Naive thymus-derived CD8-positive, alpha-beta T cell (primary cell): ENCODE measurements around the gene MOV10. TPM values are rescaled to one million over a fixed set of nuclear protein-coding genes. Genes with fewer than 3 reads are reported as not detected.

ENCODE experiments used
- ATAC-seq, 2 donors: fragments of 150-1000 bp; cut with Tn5 transposase in 1 of 2; sonication (Bioruptor Pico), chemical (Tn5 transposase) in 1 of 2; 1 replicate in 1 of 2; 2 replicates in 1 of 2; pipeline ENCODE4 v1.10.0; 2021; ENCODE audit warnings: mild to moderate bottlenecking in 2 of 2, moderate library complexity in 2 of 2
- POLR2A ChIA-PET: fragments of 350-600 bp; sonication (Branson Sonifier 250); formaldehyde crosslinking; loops from one replicate; lab custom pipeline; 2021; ENCODE audit warnings: antibody characterized with exemption; lab: Charles Lee
- DNase-seq, 10 donors: peaks; one replicate each; pipeline versions ENCODE4 v3.0.0 to v3.0.0-alpha.2; 2020 to 2022
- H3K27ac Mint-ChIP-seq, 10 donors: one replicate each; pipeline ENCODE4 v1.8.0; 2020 to 2022; ENCODE audit warnings: mild to moderate bottlenecking in 10 of 10, mixed read lengths in 10 of 10, moderate library complexity in 4 of 10, inconsistent platforms in 1 of 10
- H3K27me3 Mint-ChIP-seq, 5 donors: one replicate each; pipeline ENCODE4 v1.8.0; 2021 to 2022; ENCODE audit warnings: mixed read lengths in 5 of 5
- H3K36me3 Mint-ChIP-seq, 3 donors: one replicate each; pipeline ENCODE4 v1.8.0; 2020 to 2022; ENCODE audit warnings: mixed read lengths in 3 of 3, mild to moderate bottlenecking in 2 of 3, inconsistent platforms in 1 of 3
- H3K4me1 Mint-ChIP-seq, 4 donors: one replicate each; pipeline ENCODE4 v1.8.0; 2021 to 2022; ENCODE audit warnings: mixed read lengths in 4 of 4
- H3K4me3 Mint-ChIP-seq, 10 donors: one replicate each; pipeline ENCODE4 v1.8.0; 2020 to 2022; ENCODE audit warnings: mild to moderate bottlenecking in 10 of 10, mixed read lengths in 10 of 10, moderate library complexity in 6 of 10, inconsistent platforms in 1 of 10
- H3K9me3 Mint-ChIP-seq, 9 donors: one replicate each; pipeline ENCODE4 v1.8.0; 2020 to 2022; ENCODE audit warnings: mixed read lengths in 9 of 9, mild to moderate bottlenecking in 3 of 9, inconsistent platforms in 1 of 9, moderate library complexity in 1 of 9
- polyA plus RNA-seq, 3 donors: library from polyadenylated mRNA; unstranded; fragments of 300-500 nt; fragmentation: Illumina TruSeq; gene quantifications; one replicate each; pipeline ENCODE4 v1.2.3, GENCODE V29; 2021
- total RNA-seq, 8 experiments: library from RNA in 2 of 8; stranded (reverse) in 2 of 8; gene quantifications; one replicate each; pipeline ENCODE4 v1.2.3 and lab custom pipeline; 2021 to 2026

The MOV10 gene
- total and polyA plus RNA-seq, 5 experiments from 2014 or later, result 24.7 to 89.9 (median 40.4) TPM

- Mint-ChIP-seq H3K27me3 (no peaks in the 10 kb centered on the region), H3K4me1 (peaks cover 47 to 63% (median 56%) of the 10 kb centered on the region in 4 donors), H3K4me3 (peak overlapping the region; percentile 78 to 98 (median 84)), H3K9me3 (peaks cover 0 to 3% (median 0%) of the 10 kb centered on the region in 9 donors), H3K36me3 (peaks cover 0 to 14% (median 10%) of the 10 kb centered on the region in 3 donors), H3K27ac (peak overlapping the region; percentile 59 to 94 (median 87))
- POLR2A ChIA-PET, result interaction anchor here (0.6 to 3.9 kb wide), 9 partner anchors 14 to 57 kb away, joined by 3 to 61 read pairs (median 5); partner anchors contain the start of genes CAPZA1, PPM1J and ST7L
- ATAC-seq (no peak), DNase-seq (no peak)
Observed at GRCh38 chr1:112675728-112676381, 1.4 kb downstream of the MOV10 start.

- Mint-ChIP-seq H3K27ac (peak overlapping the region in 9 of 10 donors; percentile 7 to 88 (median 61)), H3K36me3 (peaks cover 0 to 12% (median 10%) of the 10 kb centered on the region in 3 donors), H3K27me3 (no peaks in the 10 kb centered on the region), H3K4me1 (peaks cover 45 to 63% (median 57%) of the 10 kb centered on the region in 4 donors), H3K4me3 (peak overlapping the region; percentile 78 to 98 (median 84)), H3K9me3 (peaks cover 0 to 3% (median 0%) of the 10 kb centered on the region in 9 donors)
- DNase-seq (no peak), ATAC-seq (no peak)
- POLR2A ChIA-PET, result no interaction called here
Observed at GRCh38 chr1:112676543-112676942, 2.1 kb downstream of the MOV10 start.

- Mint-ChIP-seq H3K27me3 (no peaks in the 10 kb centered on the region), H3K4me3 (no peak overlapping the region), H3K36me3 (peaks cover 0 to 12% (median 9%) of the 10 kb centered on the region in 3 donors), H3K27ac (peak overlapping the region in 3 of 10 donors; percentile 20 to 35 (median 29)), H3K4me1 (peaks cover 45 to 63% (median 58%) of the 10 kb centered on the region in 4 donors), H3K9me3 (peaks cover 0 to 3% (median 0%) of the 10 kb centered on the region in 9 donors)
- POLR2A ChIA-PET, result no interaction called here
- ATAC-seq (no peak), DNase-seq (no peak)
Observed at GRCh38 chr1:112677501-112677900, 3.0 kb downstream of the MOV10 start.

GRCh38 chr1:112678605-112679004, 4.1 kb downstream of the MOV10 start:
- peak overlapping the region in 2 of 10 donors; percentile 0 to 56 for H3K27ac Mint-ChIP-seq

GRCh38 chr1:112685913-112686312, 11.5 kb downstream of the MOV10 start:
- Mint-ChIP-seq H3K9me3 (no peaks in the 10 kb centered on the region), H3K27me3 (no peaks in the 10 kb centered on the region), H3K4me1 (peaks cover 6 to 30% (median 19%) of the 10 kb centered on the region in 4 donors), H3K36me3 (peaks cover 0 to 46% (median 10%) of the 10 kb centered on the region in 3 donors), H3K4me3 (no peak overlapping the region), H3K27ac (no peak overlapping the region)
- POLR2A ChIA-PET, result interaction anchor here (1.4 kb wide), 1 partner anchor 11 kb away, joined by 3 read pairs; the partner anchor contains the start of gene MOV10
- DNase-seq (no peak), ATAC-seq (no peak)

More at GRCh38 chr1:112678605-112679004, 4.1 kb downstream of the MOV10 start:
- ATAC-seq (no peak), DNase-seq (no peak)
- Mint-ChIP-seq H3K36me3 (peaks cover 0 to 14% (median 12%) of the 10 kb centered on the region in 3 donors), H3K27me3 (no peaks in the 10 kb centered on the region), H3K9me3 (peaks cover 0 to 3% (median 0%) of the 10 kb centered on the region in 9 donors), H3K4me1 (peaks cover 40 to 63% (median 51%) of the 10 kb centered on the region in 4 donors), H3K4me3 (peak overlapping the region in 1 of 10 donors; percentile 8)
- POLR2A ChIA-PET, result no interaction called here

- Mint-ChIP-seq H3K27me3 (no peaks in the 10 kb centered on the region), H3K27ac (peak overlapping the region in 3 of 10 donors; percentile 43 to 48 (median 43)), H3K9me3 (no peaks in the 10 kb centered on the region), H3K4me3 (no peak overlapping the region), H3K36me3 (peaks cover 0 to 48% (median 7%) of the 10 kb centered on the region in 3 donors), H3K4me1 (peaks cover 6 to 30% (median 19%) of the 10 kb centered on the region in 4 donors)
- no peak for DNase-seq
- no peak for ATAC-seq
- POLR2A ChIA-PET, result interaction anchor here (1.4 kb wide), 1 partner anchor 11 kb away, joined by 3 read pairs; the partner anchor contains the start of gene MOV10
Observed at GRCh38 chr1:112686417-112686816, 12.0 kb downstream of the MOV10 start.

GRCh38 chr1:112686835-112687234, 12.4 kb downstream of the MOV10 start:
- ATAC-seq, result no peak
- Mint-ChIP-seq H3K9me3 (no peaks in the 10 kb centered on the region), H3K27ac (peak overlapping the region in 4 of 10 donors; percentile 7 to 48 (median 30)), H3K4me1 (peaks cover 6 to 30% (median 19%) of the 10 kb centered on the region in 4 donors), H3K4me3 (no peak overlapping the region), H3K27me3 (no peaks in the 10 kb centered on the region), H3K36me3 (peaks cover 2 to 50% (median 11%) of the 10 kb centered on the region in 3 donors)
- DNase-seq, result no peak
- POLR2A ChIA-PET, result no interaction called here

- DNase-seq, result no peak
- Mint-ChIP-seq H3K27me3 (no peaks in the 10 kb centered on the region), H3K4me3 (no peak overlapping the region), H3K9me3 (no peaks in the 10 kb centered on the region), H3K27ac (peak overlapping the region in 1 of 10 donors; percentile 22), H3K36me3 (peaks cover 7 to 55% (median 14%) of the 10 kb centered on the region in 3 donors), H3K4me1 (peaks cover 6 to 28% (median 19%) of the 10 kb centered on the region in 4 donors)
- POLR2A ChIA-PET, result no interaction called here
- ATAC-seq, result no peak
Observed at GRCh38 chr1:112687361-112687760, 12.9 kb downstream of the MOV10 start.

- peak overlapping the region in 5 of 10 donors; percentile 4 to 78 (median 56) for H3K27ac Mint-ChIP-seq
- no peaks in the 10 kb centered on the region for H3K9me3 Mint-ChIP-seq
- peaks cover 7 to 57% (median 14%) of the 10 kb centered on the region in 3 donors for H3K36me3 Mint-ChIP-seq
- POLR2A ChIA-PET, result no interaction called here
- DNase-seq (no peak), ATAC-seq (no peak)
- H3K4me3 Mint-ChIP-seq, result peak overlapping the region in 1 of 10 donors; percentile 34
- H3K4me1 Mint-ChIP-seq, result peaks cover 6 to 28% (median 17%) of the 10 kb centered on the region in 4 donors
- no peaks in the 10 kb centered on the region for H3K27me3 Mint-ChIP-seq
Observed at GRCh38 chr1:112687785-112688496, 13.5 kb downstream of the MOV10 start.

GRCh38 chr1:112688781-112689193, 14.3 kb downstream of the MOV10 start:
- Mint-ChIP-seq H3K4me3 (peak overlapping the region in 1 of 10 donors; percentile 10), H3K27me3 (no peaks in the 10 kb centered on the region), H3K4me1 (peaks cover 6 to 28% (median 16%) of the 10 kb centered on the region in 4 donors), H3K36me3 (peaks cover 7 to 60% (median 17%) of the 10 kb centered on the region in 3 donors), H3K9me3 (no peaks in the 10 kb centered on the region), H3K27ac (peak overlapping the region in 4 of 10 donors; percentile 35 to 78 (median 50))
- no peak for DNase-seq
- no peak for ATAC-seq
- POLR2A ChIA-PET, result no interaction called here

- no peak for ATAC-seq
- H3K27ac Mint-ChIP-seq, result peak overlapping the region in 1 of 10 donors; percentile 51
- POLR2A ChIA-PET, result no interaction called here
- H3K4me3 Mint-ChIP-seq, result no peak overlapping the region
- no peaks in the 10 kb centered on the region for H3K9me3 Mint-ChIP-seq
- DNase-seq, result no peak
- H3K36me3 Mint-ChIP-seq, result peaks cover 7 to 65% (median 17%) of the 10 kb centered on the region in 3 donors
- no peaks in the 10 kb centered on the region for H3K27me3 Mint-ChIP-seq
- peaks cover 6 to 28% (median 16%) of the 10 kb centered on the region in 4 donors for H3K4me1 Mint-ChIP-seq
Observed at GRCh38 chr1:112689196-112689841, 14.9 kb downstream of the MOV10 start.

GRCh38 chr1:112689842-112690237, 15.4 kb downstream of the MOV10 start:
- no peak for ATAC-seq
- DNase-seq, result no peak
- peaks cover 7 to 66% (median 17%) of the 10 kb centered on the region in 3 donors for H3K36me3 Mint-ChIP-seq
- H3K27ac Mint-ChIP-seq, result peak overlapping the region in 1 of 10 donors; percentile 15
- POLR2A ChIA-PET, result interaction anchor here (0.8 kb wide), 1 partner anchor 14 kb away, joined by 3 read pairs; no protein-coding TSS in a partner anchor
- no peak overlapping the region for H3K4me3 Mint-ChIP-seq
- peaks cover 6 to 28% (median 16%) of the 10 kb centered on the region in 4 donors for H3K4me1 Mint-ChIP-seq
- no peaks in the 10 kb centered on the region for H3K27me3 Mint-ChIP-seq
- H3K9me3 Mint-ChIP-seq, result no peaks in the 10 kb centered on the region
